ENCODE data around the gene CACNB3.

GRCh38 chr12:48803675-48804074, 14.6 kb upstream of the CACNB3 start:
- TF ChIP-seq POLR2A (IDR thresholded peaks at IDR 0.05) = no peak
- TF ChIP-seq CTCF (IDR thresholded peaks at IDR 0.05) = no peak
- no peak for TF ChIP-seq POLR2AphosphoS5 (IDR thresholded peaks at IDR 0.05)

All from prostate gland (tissue), 2 donors.